ENCODE data around the gene PCED1A.

DNA sequence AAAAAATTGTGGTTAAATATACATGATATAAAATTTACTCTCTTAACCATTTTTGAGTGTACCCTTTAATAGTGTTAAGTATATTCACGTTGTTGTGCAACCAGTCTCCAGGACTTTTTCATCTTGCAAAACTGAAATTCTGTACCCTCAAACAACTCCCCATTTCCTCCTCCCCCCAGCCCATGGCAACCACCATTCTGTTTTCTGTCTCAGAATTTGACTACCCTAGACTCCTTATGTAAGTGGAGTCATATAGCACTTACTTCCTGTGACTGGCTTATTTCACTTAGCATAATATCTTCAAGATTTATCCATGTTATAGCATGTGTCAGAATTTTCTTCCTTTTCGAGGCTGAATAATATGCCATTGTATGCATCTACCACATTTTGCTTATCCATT is 5.2 kb upstream of the PCED1A start:
- TF ChIP-seq, protein P1, sequence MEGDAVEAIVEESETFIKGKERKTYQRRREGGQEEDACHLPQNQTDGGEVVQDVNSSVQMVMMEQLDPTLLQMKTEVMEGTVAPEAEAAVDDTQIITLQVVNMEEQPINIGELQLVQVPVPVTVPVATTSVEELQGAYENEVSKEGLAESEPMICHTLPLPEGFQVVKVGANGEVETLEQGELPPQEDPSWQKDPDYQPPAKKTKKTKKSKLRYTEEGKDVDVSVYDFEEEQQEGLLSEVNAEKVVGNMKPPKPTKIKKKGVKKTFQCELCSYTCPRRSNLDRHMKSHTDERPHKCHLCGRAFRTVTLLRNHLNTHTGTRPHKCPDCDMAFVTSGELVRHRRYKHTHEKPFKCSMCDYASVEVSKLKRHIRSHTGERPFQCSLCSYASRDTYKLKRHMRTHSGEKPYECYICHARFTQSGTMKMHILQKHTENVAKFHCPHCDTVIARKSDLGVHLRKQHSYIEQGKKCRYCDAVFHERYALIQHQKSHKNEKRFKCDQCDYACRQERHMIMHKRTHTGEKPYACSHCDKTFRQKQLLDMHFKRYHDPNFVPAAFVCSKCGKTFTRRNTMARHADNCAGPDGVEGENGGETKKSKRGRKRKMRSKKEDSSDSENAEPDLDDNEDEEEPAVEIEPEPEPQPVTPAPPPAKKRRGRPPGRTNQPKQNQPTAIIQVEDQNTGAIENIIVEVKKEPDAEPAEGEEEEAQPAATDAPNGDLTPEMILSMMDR (IDR thresholded peaks at IDR 0.05; ENCODE audit: low read length), result no peak
- TF ChIP-seq EZH2 (optimal IDR thresholded peaks at IDR 0.05; ENCODE audit: low read depth, low read length) (no peak), EZH2phosphoT487 (IDR thresholded peaks at IDR 0.05; ENCODE audit: low read length) (no peak)

Data from MM.1S (cell line).